OCI-LY1 (cell line): ENCODE data around the gene USP22.

Experiments used
- H2AFZ ChIP-seq: fragments of 200-600 bp; sonication (generic), shearing (Covaris generic); 2 replicates; pipeline ENCODE4 v1.6.0; 2014; ENCODE audit warnings: antibody characterized with exemption, mild to moderate bottlenecking, low read length
- H3F3A ChIP-seq: fragments of 200-600 bp; sonication (generic), shearing (Covaris generic); 2 replicates; pipeline ENCODE4 v1.6.0; 2014; ENCODE audit warnings: mild to moderate bottlenecking, antibody characterized with exemption, low read length, moderate library complexity; ENCODE audit not compliant: insufficient read depth
- H3K27ac ChIP-seq: fragments of 200-600 bp; sonication (generic); 2 replicates; pipeline ENCODE4 v1.5.1; 2014; ENCODE audit warnings: low read length, mixed run types, mild to moderate bottlenecking, low read depth; ENCODE audit not compliant: poor library complexity, severe bottlenecking
- H3K27me3 ChIP-seq: fragments of 200-600 bp; sonication (generic); 2 replicates; pipeline ENCODE4 v1.6.0; 2014; ENCODE audit warnings: antibody characterized with exemption, mild to moderate bottlenecking, low read length, moderate library complexity; ENCODE audit not compliant: insufficient read depth
- H3K36me3 ChIP-seq: fragments of 200-600 bp; sonication (generic); 2 replicates; pipeline ENCODE4 v1.6.1; 2014; ENCODE audit warnings: mild to moderate bottlenecking, antibody characterized with exemption, low read length, moderate library complexity, mixed read lengths; ENCODE audit not compliant: insufficient read depth
- H3K4me1 ChIP-seq: fragments of 200-600 bp; sonication (generic); 2 replicates; pipeline ENCODE4 v1.5.1; 2014; ENCODE audit warnings: mild to moderate bottlenecking, low read length, moderate library complexity; ENCODE audit not compliant: insufficient read depth, severe bottlenecking
- H3K4me2 ChIP-seq: fragments of 200-600 bp; sonication (generic), shearing (Covaris generic); 2 replicates; pipeline ENCODE4 v1.6.1; 2014; ENCODE audit warnings: low read length
- H3K4me3 ChIP-seq: fragments of 200-600 bp; sonication (generic); 2 replicates; pipeline ENCODE4 v1.5.1; 2014; ENCODE audit warnings: low read length, low read depth, mild to moderate bottlenecking, mixed read lengths; ENCODE audit not compliant: poor library complexity, severe bottlenecking
- H3K79me2 ChIP-seq: fragments of 200-600 bp; shearing (Covaris generic); 2 replicates; pipeline ENCODE4 v1.6.1; 2016; ENCODE audit warnings: mixed run types, low read length, mixed read lengths; ENCODE audit not compliant: insufficient read depth
- H3K9ac ChIP-seq: fragments of 200-600 bp; sonication (generic), shearing (Covaris generic); 2 replicates; pipeline ENCODE4 v1.6.1; 2014; ENCODE audit warnings: mild to moderate bottlenecking, low read length, mixed read lengths
- H3K9me2 ChIP-seq: fragments of 200-600 bp; sonication (generic), shearing (Covaris generic); 2 replicates; pipeline ENCODE4 v1.6.1; 2014; ENCODE audit warnings: low read depth, mild to moderate bottlenecking, low read length, mixed read lengths
- H3K9me3 ChIP-seq: fragments of 200-600 bp; shearing (Covaris generic); 2 replicates; pipeline ENCODE4 v1.6.1; 2014; ENCODE audit warnings: low read length, mixed read lengths
- H4K20me1 ChIP-seq: fragments of 200-600 bp; sonication (generic), shearing (Covaris generic); 2 replicates; pipeline ENCODE4 v1.6.0; 2016; ENCODE audit warnings: mild to moderate bottlenecking, low read length; ENCODE audit not compliant: insufficient read depth
- EZH2 ChIP-seq: fragments of 200-600 bp; sonication (generic), shearing (Covaris generic); IDR thresholded peaks from 2 replicates; pipeline ENCODE4 v1.8.0; 2017; ENCODE audit warnings: borderline replicate concordance, mixed run types, mild to moderate bottlenecking, antibody characterized with exemption, low read length, moderate library complexity, mixed read lengths
- TF ChIP-seq, protein P1 (sequence below): fragments of 200-600 bp; sonication (generic), shearing (Covaris generic); IDR thresholded peaks from 2 replicates; pipeline ENCODE4 v1.5.1; 2017; ENCODE audit warnings: mild to moderate bottlenecking, antibody characterized with exemption, low read length, moderate library complexity, mixed read lengths

The USP22 gene

DNA sequence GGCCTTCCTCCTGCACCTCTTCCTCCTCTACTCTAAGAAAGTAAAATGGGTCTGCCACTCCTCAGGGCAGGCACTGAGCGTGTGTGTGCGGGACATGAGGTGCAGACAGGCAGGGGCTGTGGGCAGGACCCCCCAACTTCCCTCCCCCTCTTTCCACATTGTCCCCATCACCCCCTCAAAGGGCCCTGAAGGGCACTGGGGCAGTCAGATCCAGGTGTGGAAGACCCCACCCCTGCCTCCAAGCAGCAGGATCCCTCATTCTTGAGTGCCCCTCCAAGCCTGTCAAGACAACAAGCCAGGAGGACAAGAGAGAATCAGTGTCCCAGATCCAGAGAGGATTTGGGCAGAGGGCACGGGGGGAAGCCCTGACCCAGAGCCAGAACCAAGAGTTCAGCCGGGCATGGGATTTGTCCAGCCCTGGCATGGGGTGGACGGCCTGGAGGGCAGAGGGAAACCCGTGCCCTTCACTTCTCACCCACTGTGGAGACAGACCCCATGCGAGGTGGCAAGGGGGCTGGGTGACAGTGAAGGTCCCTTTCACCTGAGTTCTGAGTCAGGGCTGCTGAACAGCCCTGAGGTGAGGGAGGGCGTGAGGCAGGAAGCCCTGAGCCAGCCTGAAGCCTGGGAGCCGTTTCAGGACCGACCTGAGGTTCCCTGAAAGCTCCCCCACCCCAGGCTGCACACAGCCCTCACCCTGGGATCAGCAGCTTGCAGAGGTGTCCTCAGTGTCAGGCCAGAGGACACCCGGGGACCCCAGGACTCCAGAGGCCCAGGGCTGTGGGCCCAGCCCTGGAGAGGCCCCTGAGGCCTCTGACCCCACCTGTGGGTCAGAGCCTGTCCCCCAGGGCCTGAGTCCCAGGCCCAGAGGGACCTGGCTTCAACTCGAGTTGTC lies 45.8 kb downstream of the USP22 start:
- Histone ChIP-seq H2AFZ (no peak overlapping the region), H3K4me3 (no peak overlapping the region), H3K27ac (no peak overlapping the region), H3K9ac (no peak overlapping the region), H3K9me2 (no peaks in the 10 kb centered on the region), H3K36me3 (peaks cover 23% of the 10 kb centered on the region), H3K4me2 (no peak overlapping the region), H3K4me1 (no peaks in the 10 kb centered on the region), H3K79me2 (no peaks in the 10 kb centered on the region), H4K20me1 (no peaks in the 10 kb centered on the region), H3K27me3 (peaks cover 5% of the 10 kb centered on the region; the same call in 1 of the 2 replicates), H3F3A (no peaks in the 10 kb centered on the region), H3K9me3 (no peaks in the 10 kb centered on the region)
- no peak for TF ChIP-seq EZH2
- TF ChIP-seq, protein P1, sequence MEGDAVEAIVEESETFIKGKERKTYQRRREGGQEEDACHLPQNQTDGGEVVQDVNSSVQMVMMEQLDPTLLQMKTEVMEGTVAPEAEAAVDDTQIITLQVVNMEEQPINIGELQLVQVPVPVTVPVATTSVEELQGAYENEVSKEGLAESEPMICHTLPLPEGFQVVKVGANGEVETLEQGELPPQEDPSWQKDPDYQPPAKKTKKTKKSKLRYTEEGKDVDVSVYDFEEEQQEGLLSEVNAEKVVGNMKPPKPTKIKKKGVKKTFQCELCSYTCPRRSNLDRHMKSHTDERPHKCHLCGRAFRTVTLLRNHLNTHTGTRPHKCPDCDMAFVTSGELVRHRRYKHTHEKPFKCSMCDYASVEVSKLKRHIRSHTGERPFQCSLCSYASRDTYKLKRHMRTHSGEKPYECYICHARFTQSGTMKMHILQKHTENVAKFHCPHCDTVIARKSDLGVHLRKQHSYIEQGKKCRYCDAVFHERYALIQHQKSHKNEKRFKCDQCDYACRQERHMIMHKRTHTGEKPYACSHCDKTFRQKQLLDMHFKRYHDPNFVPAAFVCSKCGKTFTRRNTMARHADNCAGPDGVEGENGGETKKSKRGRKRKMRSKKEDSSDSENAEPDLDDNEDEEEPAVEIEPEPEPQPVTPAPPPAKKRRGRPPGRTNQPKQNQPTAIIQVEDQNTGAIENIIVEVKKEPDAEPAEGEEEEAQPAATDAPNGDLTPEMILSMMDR = no peak

DNA sequence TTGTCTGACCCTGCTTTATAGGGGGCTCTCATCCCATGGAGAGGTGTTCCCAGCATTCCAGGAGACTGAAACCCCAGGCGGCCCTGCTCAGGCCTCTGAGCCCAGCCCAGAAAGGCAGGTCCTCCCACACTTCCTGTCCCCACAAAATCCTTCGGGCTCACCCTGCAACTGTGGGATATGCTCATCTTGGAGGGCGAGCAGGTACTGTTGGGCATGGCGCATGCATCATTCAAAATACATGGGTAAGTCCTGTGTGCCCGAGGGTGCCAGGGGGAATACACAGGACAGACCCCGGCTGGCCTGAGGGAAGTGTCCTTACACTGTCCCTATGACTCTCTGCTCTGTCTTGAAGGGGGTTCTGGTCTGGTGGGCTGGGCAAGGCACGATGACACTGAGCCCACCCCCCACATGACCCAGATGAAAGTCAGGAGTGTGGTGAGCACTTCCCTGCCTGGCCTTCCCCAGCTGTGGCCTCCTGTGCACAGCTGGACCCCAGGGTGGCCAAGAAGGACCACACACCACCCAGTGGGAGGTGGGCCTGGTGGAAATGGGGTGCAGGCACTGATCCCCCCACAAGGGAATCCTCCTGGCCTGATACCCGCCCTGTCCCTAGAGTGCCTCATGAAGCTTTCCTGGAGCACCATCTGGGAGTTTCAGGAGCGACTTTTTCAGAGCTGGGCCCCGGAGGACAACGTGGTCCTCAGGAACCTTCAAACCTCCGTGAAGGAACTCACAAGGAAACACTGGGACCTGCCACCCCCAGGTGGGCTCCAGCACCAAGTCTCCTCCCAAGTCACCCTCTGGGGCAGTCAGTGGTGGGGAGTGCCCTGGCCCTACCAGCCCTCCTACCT lies 46.7 kb downstream of the USP22 start:
- no peaks in the 10 kb centered on the region for H3F3A ChIP-seq
- no peak overlapping the region for H3K4me2 ChIP-seq
- H3K79me2 ChIP-seq = no peaks in the 10 kb centered on the region
- no peak overlapping the region for H3K27ac ChIP-seq
- H2AFZ ChIP-seq = no peak overlapping the region
- H3K36me3 ChIP-seq = peaks cover 14% of the 10 kb centered on the region
- H3K9me2 ChIP-seq = no peaks in the 10 kb centered on the region
- H3K27me3 ChIP-seq = peaks cover 5% of the 10 kb centered on the region; the same call in 1 of the 2 replicates
- H4K20me1 ChIP-seq = no peaks in the 10 kb centered on the region
- no peak overlapping the region for H3K4me3 ChIP-seq
- no peak overlapping the region for H3K9ac ChIP-seq
- H3K4me1 ChIP-seq = no peaks in the 10 kb centered on the region
- no peak for TF ChIP-seq EZH2
- H3K9me3 ChIP-seq = no peaks in the 10 kb centered on the region

DNA sequence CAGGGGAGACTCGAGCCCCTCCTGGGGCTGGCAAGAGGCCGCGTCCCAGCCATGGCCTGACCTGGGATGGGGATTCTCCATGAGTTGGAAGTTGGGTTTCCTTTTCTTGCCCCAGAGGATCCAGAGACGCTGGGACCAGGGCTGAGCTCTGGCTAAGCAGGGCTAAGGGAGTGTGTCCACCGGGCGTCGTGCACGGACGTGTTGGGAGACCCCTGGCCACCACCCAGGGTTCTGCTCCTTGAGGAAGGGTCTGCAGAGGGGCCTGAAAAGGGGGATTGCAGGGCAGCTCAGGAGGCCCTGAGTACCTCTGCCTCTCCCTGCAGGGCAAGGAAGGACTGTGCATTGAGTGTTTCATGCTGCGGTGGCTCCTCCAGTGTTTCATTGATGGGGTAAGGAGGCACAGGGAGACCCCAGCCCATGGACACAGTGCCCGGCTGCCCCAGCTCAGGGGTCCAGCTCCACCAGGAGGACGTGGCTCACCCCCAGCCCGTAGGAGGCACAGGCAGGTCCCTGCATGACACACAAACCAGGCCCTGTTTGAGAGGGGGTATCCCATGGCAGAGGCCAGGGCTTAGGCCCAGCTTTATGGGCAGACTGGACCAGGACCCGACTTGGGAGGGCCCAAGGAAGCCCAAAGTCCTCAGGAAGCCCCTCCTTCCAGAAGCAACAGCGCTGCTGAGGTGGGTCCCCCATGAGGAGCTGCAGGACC lies 47.5 kb downstream of the USP22 start:
- no peak overlapping the region for H3K4me2 ChIP-seq
- no peak overlapping the region for H3K4me3 ChIP-seq
- no peaks in the 10 kb centered on the region for H4K20me1 ChIP-seq
- H3K4me1 ChIP-seq = no peaks in the 10 kb centered on the region
- H3F3A ChIP-seq = no peaks in the 10 kb centered on the region
- no peak overlapping the region for H3K27ac ChIP-seq
- H3K36me3 ChIP-seq = peaks cover 7% of the 10 kb centered on the region
- H3K9me2 ChIP-seq = no peaks in the 10 kb centered on the region
- H3K79me2 ChIP-seq = no peaks in the 10 kb centered on the region
- TF ChIP-seq, protein P1 = no peak
- TF ChIP-seq EZH2 = no peak
- H3K27me3 ChIP-seq = peaks cover 5% of the 10 kb centered on the region; the same call in 1 of the 2 replicates
- H2AFZ ChIP-seq = no peak overlapping the region
- no peaks in the 10 kb centered on the region for H3K9me3 ChIP-seq
- no peak overlapping the region for H3K9ac ChIP-seq
